Spleen (tissue), 11 donors: Measurements from ENCODE around the gene COL17A1. TPM values are rescaled to one million over a fixed set of nuclear protein-coding genes. Genes with fewer than 3 reads are reported as not detected.

ENCODE experiments used
- DNase-seq: peaks from one replicate; pipeline ENCODE4 v3.0.0-alpha.2; 2020
- H3K27ac ChIP-seq, 8 donors: fragments of 200-600 bp; sonication (generic) in 7 of 8; 1 replicate in 4 of 8; 2 replicates in 4 of 8; pipeline versions ENCODE4 v1.5.0 to v1.8.0; 2016 to 2021; ENCODE audit warnings: inconsistent platforms in 4 of 8, mild to moderate bottlenecking in 4 of 8, moderate library complexity in 1 of 8
- H3K27me3 ChIP-seq, 7 donors: fragments of 200-600 bp; sonication (generic) in 6 of 7; replicated peaks in 1 of 7; 1 replicate in 4 of 7; 2 replicates in 3 of 7; pipeline versions ENCODE4 v1.5.0 to v1.8.0; 2016 to 2021; ENCODE audit warnings: inconsistent platforms in 3 of 7, mild to moderate bottlenecking in 1 of 7
- H3K36me3 ChIP-seq, 6 donors: fragments of 200-600 bp; sonication (generic) in 5 of 6; 1 replicate in 4 of 6; 2 replicates in 2 of 6; pipeline versions ENCODE4 v1.5.0 to v1.8.0; 2016 to 2021; ENCODE audit warnings: inconsistent platforms in 2 of 6
- H3K4me1 ChIP-seq, 6 donors: fragments of 200-600 bp; sonication (generic) in 5 of 6; 1 replicate in 3 of 6; 2 replicates in 3 of 6; pipeline versions ENCODE4 v1.5.0 to v1.8.0; 2016 to 2021; ENCODE audit warnings: inconsistent platforms in 3 of 6
- H3K4me3 ChIP-seq, 8 donors: fragments of 200-600 bp; sonication (generic) in 7 of 8; 1 replicate in 4 of 8; 2 replicates in 4 of 8; pipeline versions ENCODE4 v1.5.0 to v1.8.0; 2016 to 2021; ENCODE audit warnings: inconsistent platforms in 4 of 8, mild to moderate bottlenecking in 4 of 8, moderate library complexity in 2 of 8
- H3K9me3 ChIP-seq, 8 donors: fragments of 200-600 bp; sonication (generic) in 7 of 8; 1 replicate in 4 of 8; 2 replicates in 4 of 8; pipeline versions ENCODE4 v1.5.0 to v1.8.0; 2016 to 2021; ENCODE audit warnings: inconsistent platforms in 4 of 8
- CTCF ChIP-seq, 11 experiments: fragments of 200-600 bp in 7 of 11; fragments of 450-650 bp in 4 of 11; sonication (generic) in 4 of 11; IDR thresholded peaks in 8 of 11; conservative IDR thresholded peaks in 3 of 11; 1 replicate in 7 of 11; 2 replicates in 4 of 11; pipeline versions ENCODE4 v1.4.0 to v1.8.0; 2016 to 2021; ENCODE audit warnings: antibody characterized with exemption in 11 of 11, inconsistent platforms in 4 of 11, mild to moderate bottlenecking in 1 of 11
- POLR2A ChIP-seq, 3 donors: fragments of 450-650 bp; IDR thresholded peaks; one replicate each; pipeline ENCODE4 v1.5.1; 2017; ENCODE audit warnings: antibody characterized with exemption in 3 of 3, mild to moderate bottlenecking in 1 of 3
- POLR2AphosphoS5 ChIP-seq, 3 donors: sonication (generic); formaldehyde crosslinking; IDR thresholded peaks; one replicate each; pipeline ENCODE4 v1.5.1; 2017; ENCODE audit warnings: antibody characterized with exemption in 3 of 3
- WGBS, 5 donors: extraction: QIAGEN DNeasy Blood & Tissue Kit in 3 of 5; methylation state at CpG; one replicate each; pipeline versions ENCODE4 v1.1.5 to v1.1.7; 2013 to 2018; 5-methylcytosine and 5-hydroxymethylcytosine counted together
- intact Hi-C: fragments of 100-400 bp; cut with DNase I; formaldehyde crosslinking; loops from one replicate; pipeline ENCODE4 v1.15.0; 2023; ENCODE audit warnings: low total_unique reads
- polyA plus RNA-seq, 3 donors: library from polyadenylated mRNA; stranded (reverse); fragments of 200-250 nt; gene quantifications; one replicate each; pipeline ENCODE4 v1.2.1, GENCODE V29; 2013
- total RNA-seq, 7 donors: library from RNA; depleted of rRNA in 3 of 7; stranded (reverse); fragments of >200 nt in 3 of 7; fragmentation: NEBNext Ultra II Directional in 4 of 7; extraction: Animal tissue kit (Norgen Biotek cat#: 25700) in 4 of 7; gene quantifications; one replicate each; pipeline versions ENCODE4 v1.1.0 to v1.2.1, GENCODE V29; 2016 to 2021
- donor health status: healthy with polysubstance abuse.
- donor health status: DM: no; HTN: no; CAD: no; lungs with moderate emphysema.
- donor health status: DM: no; HTN: no; CAD: no.
- donor health status: Bipolar disorder and iron deficiency.
- donor health status: healthy.
- donor health status: DM: no; HTN: no; CAD: no.
- donor health status: DM: yes; HTN: yes; CAD: no.

The COL17A1 gene
- total and polyA plus RNA-seq, 10 donors: 0.50 to 5.9 (median 1.8) TPM

- 84 to 91% (median 87%) methylated on average over 7 to 9 of the region's 9 CpGs for WGBS, 5 donors
- peaks cover 0 to 17% (median 7%) of the 10 kb centered on the region in 6 donors for H3K4me1 ChIP-seq
Observed at GRCh38 chr10:104045151-104046089, 40.3 kb downstream of the COL17A1 start.

GRCh38 chr10:104043854-104044253 lies 41.8 kb downstream of the COL17A1 start:
- intact Hi-C loops: no loop called here
- H3K36me3 ChIP-seq: no peaks in the 10 kb centered on the region
- H3K4me3 ChIP-seq: no peak overlapping the region
- H3K27me3 ChIP-seq: no peaks in the 10 kb centered on the region
- H3K9me3 ChIP-seq: no peaks in the 10 kb centered on the region
- peaks cover 0 to 2% (median under 1%) of the 10 kb centered on the region in 6 donors for H3K4me1 ChIP-seq
- no peak overlapping the region for H3K27ac ChIP-seq
- TF ChIP-seq CTCF (IDR thresholded peaks at IDR 0.05 in 8 of 11, conservative IDR thresholded peaks at IDR 0.05 in 3 of 11): no peak
- TF ChIP-seq POLR2AphosphoS5 (IDR thresholded peaks at IDR 0.05): no peak
- TF ChIP-seq POLR2A (IDR thresholded peaks at IDR 0.05): no peak
- DNase-seq: no peak
- WGBS, 5 donors: 69 to 85% (median 77%) methylated on average over 4 of the region's 4 CpGs

More at GRCh38 chr10:104045151-104046089, 40.3 kb downstream of the COL17A1 start:
- Histone ChIP-seq H3K27ac (no peak overlapping the region), H3K36me3 (no peaks in the 10 kb centered on the region), H3K4me3 (no peak overlapping the region), H3K9me3 (no peaks in the 10 kb centered on the region), H3K27me3 (no peaks in the 10 kb centered on the region)
- TF ChIP-seq CTCF (IDR thresholded peaks at IDR 0.05 in 8 of 11, conservative IDR thresholded peaks at IDR 0.05 in 3 of 11) (peak in 6 of 11 experiments; percentile 15 to 41 (median 30)), POLR2AphosphoS5 (IDR thresholded peaks at IDR 0.05) (no peak)
- no peak for DNase-seq
- intact Hi-C loops: no loop called here

GRCh38 chr10:104043185-104043830 lies 42.4 kb downstream of the COL17A1 start:
- H3K9me3 ChIP-seq: no peaks in the 10 kb centered on the region
- no peaks in the 10 kb centered on the region for H3K4me1 ChIP-seq
- no peak overlapping the region for H3K4me3 ChIP-seq
- no peaks in the 10 kb centered on the region for H3K36me3 ChIP-seq
- DNase-seq: no peak
- intact Hi-C loops: no loop called here
- H3K27me3 ChIP-seq: no peaks in the 10 kb centered on the region
- TF ChIP-seq CTCF (IDR thresholded peaks at IDR 0.05 in 8 of 11, conservative IDR thresholded peaks at IDR 0.05 in 3 of 11) (no peak), POLR2AphosphoS5 (IDR thresholded peaks at IDR 0.05) (no peak), POLR2A (IDR thresholded peaks at IDR 0.05) (no peak)
- WGBS, 5 donors: 68 to 79% (median 72%) methylated on average over 7 to 8 of the region's 8 CpGs
- no peak overlapping the region for H3K27ac ChIP-seq
